DND-41 (cell line): ENCODE data around the gene NAA16.

Experiments
- ATAC-seq: fragments of 200-7000 bp; cut with Tn5 transposase; 3 replicates; pipeline ENCODE4 v1.9.1; 2021; ENCODE audit warnings: low read depth; ENCODE audit not compliant: insufficient read depth
- DNase-seq: peaks from one replicate; pipeline ENCODE4 v3.0.0-alpha.2; 2020
- H2AFZ ChIP-seq: 2 replicates; pipeline ENCODE4 v1.6.0; 2012; ENCODE audit warnings: low read depth, low read length
- H3K27ac ChIP-seq: 2 replicates; pipeline ENCODE4 v1.5.1; 2012; ENCODE audit warnings: low read length, inconsistent platforms
- H3K27me3 ChIP-seq: fragments of 200-600 bp; sonication (generic); 2 replicates; pipeline ENCODE4 v1.6.0; 2012; ENCODE audit warnings: low read length, mild to moderate bottlenecking, inconsistent platforms; ENCODE audit not compliant: insufficient read depth, poor library complexity
- H3K36me3 ChIP-seq: 2 replicates; pipeline ENCODE4 v1.5.1; 2012; ENCODE audit warnings: low read length, inconsistent platforms; ENCODE audit not compliant: insufficient read depth
- H3K4me1 ChIP-seq: 2 replicates; pipeline ENCODE4 v1.5.1; 2012; ENCODE audit warnings: mild to moderate bottlenecking, low read length; ENCODE audit not compliant: insufficient read depth
- H3K4me2 ChIP-seq: 2 replicates; pipeline ENCODE4 v1.6.0; 2012; ENCODE audit warnings: mild to moderate bottlenecking, moderate library complexity, low read length, inconsistent platforms; ENCODE audit not compliant: insufficient read depth
- H3K4me3 ChIP-seq, 2 experiments: fragments of 200-600 bp in 1 of 2; shearing (Covaris generic) in 1 of 2; 2 replicates each; pipeline ENCODE4 v1.5.1; 2012 to 2016; ENCODE audit warnings: inconsistent platforms in 2 of 2, low read length in 2 of 2, mild to moderate bottlenecking in 2 of 2, low read depth in 1 of 2, moderate library complexity in 1 of 2
- H3K79me2 ChIP-seq: 2 replicates; pipeline ENCODE4 v1.6.0; 2012; ENCODE audit warnings: low read length, inconsistent platforms; ENCODE audit not compliant: insufficient read depth
- H3K9ac ChIP-seq: 2 replicates; pipeline ENCODE4 v1.6.0; 2012; ENCODE audit warnings: low read depth, mild to moderate bottlenecking, inconsistent platforms, low read length, moderate library complexity
- H3K9me3 ChIP-seq: 2 replicates; pipeline ENCODE4 v1.5.1; 2012; ENCODE audit warnings: low read length, moderate library complexity, mild to moderate bottlenecking, inconsistent platforms; ENCODE audit not compliant: insufficient read depth, severe bottlenecking
- H4K20me1 ChIP-seq: 2 replicates; pipeline ENCODE4 v1.6.0; 2012; ENCODE audit warnings: low read length; ENCODE audit not compliant: insufficient read depth
- EZH2 ChIP-seq: IDR thresholded peaks from 3 replicates; pipeline ENCODE4 v1.6.1; 2012; ENCODE audit warnings: borderline replicate concordance, low read depth, mild to moderate bottlenecking, moderate library complexity, low read length, inconsistent platforms; ENCODE audit not compliant: severe bottlenecking
- TF ChIP-seq, protein P1 (sequence below): IDR thresholded peaks from 2 replicates; pipeline ENCODE4 v1.5.1; 2012; ENCODE audit warnings: borderline replicate concordance, low read length, moderate library complexity, mild to moderate bottlenecking; ENCODE audit not compliant: poor library complexity, severe bottlenecking; ENCODE audit errors: extremely low read depth

Gene NAA16

DNA sequence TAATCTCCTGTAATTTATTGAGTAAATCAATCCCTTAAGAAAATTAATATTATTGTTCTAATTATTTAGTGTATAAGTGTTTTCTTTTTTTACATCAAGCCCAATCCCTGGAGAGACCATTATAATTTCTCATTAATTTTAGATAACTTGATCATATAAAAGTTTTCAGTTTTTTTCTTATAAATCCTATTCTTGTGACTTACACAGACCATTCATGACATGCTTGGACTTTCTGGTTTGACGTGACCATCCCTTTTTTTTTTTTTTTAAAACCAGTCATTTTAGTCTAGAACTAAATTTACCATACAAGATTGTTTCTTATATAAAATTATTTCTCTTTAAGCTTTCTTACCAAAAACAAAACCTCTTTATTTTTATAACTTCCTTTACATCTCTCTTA lies 42.3 kb upstream of the NAA16 start:
- H3K27ac ChIP-seq, result no peak overlapping the region
- H3K4me1 ChIP-seq, result peaks cover 16% of the 10 kb centered on the region
- H2AFZ ChIP-seq, result no peak overlapping the region
- no peak overlapping the region for H3K4me3 ChIP-seq
- TF ChIP-seq EZH2, result no peak
- TF ChIP-seq, protein P1, sequence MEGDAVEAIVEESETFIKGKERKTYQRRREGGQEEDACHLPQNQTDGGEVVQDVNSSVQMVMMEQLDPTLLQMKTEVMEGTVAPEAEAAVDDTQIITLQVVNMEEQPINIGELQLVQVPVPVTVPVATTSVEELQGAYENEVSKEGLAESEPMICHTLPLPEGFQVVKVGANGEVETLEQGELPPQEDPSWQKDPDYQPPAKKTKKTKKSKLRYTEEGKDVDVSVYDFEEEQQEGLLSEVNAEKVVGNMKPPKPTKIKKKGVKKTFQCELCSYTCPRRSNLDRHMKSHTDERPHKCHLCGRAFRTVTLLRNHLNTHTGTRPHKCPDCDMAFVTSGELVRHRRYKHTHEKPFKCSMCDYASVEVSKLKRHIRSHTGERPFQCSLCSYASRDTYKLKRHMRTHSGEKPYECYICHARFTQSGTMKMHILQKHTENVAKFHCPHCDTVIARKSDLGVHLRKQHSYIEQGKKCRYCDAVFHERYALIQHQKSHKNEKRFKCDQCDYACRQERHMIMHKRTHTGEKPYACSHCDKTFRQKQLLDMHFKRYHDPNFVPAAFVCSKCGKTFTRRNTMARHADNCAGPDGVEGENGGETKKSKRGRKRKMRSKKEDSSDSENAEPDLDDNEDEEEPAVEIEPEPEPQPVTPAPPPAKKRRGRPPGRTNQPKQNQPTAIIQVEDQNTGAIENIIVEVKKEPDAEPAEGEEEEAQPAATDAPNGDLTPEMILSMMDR, result no peak
- no peak overlapping the region for H3K9ac ChIP-seq
- no peaks in the 10 kb centered on the region for H4K20me1 ChIP-seq
- no peaks in the 10 kb centered on the region for H3K27me3 ChIP-seq
- H3K79me2 ChIP-seq, result no peaks in the 10 kb centered on the region
- ATAC-seq (no peak), DNase-seq (no peak)
- H3K9me3 ChIP-seq, result peaks cover 50% of the 10 kb centered on the region
- H3K4me2 ChIP-seq, result no peak overlapping the region
- no peaks in the 10 kb centered on the region for H3K36me3 ChIP-seq

DNA sequence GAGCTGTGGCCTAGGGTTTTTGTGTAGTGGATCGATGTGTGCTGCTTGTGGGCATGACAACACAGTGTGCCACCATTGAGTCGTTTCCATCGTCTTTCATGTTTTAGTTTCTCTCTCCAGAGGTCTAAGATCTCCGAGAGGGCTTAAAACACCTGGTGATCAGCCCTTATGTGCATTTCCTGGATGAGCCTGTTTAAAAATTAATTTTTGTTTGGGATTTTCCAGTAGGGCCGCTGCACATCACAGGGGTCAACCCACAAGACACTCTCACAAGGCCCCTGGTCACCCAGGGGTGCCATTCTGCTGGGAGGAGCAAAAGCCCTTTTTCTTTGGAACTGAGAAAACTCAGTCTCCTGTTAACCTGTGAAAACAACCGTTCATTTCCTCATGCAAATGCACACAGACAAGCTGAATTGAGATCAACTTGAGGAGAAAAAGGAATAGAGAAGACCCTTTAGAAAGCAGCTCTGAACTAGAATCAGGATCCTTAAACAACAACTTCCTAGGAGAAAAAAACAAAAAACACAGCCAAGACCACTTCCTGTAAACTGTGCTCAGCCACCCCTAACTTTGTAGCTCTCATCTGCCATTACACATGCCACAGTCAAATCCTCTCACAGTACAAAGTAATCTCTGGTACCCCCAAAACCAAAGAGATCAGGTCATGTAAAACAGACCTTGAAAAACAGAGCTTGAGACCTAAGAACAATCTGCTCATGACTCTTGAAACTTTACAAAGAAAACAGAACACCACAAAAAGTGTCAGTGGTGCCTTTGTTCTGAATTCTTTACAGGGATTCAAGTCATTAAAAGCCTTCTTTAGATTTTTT lies 39.4 kb upstream of the NAA16 start:
- H3K9ac ChIP-seq, result no peak overlapping the region
- H2AFZ ChIP-seq, result peak overlapping the region; percentile 46
- no peaks in the 10 kb centered on the region for H3K79me2 ChIP-seq
- no peak overlapping the region for H3K4me3 ChIP-seq
- H3K4me1 ChIP-seq, result peaks cover 10% of the 10 kb centered on the region
- H3K9me3 ChIP-seq, result peaks cover 38% of the 10 kb centered on the region
- H3K27me3 ChIP-seq, result no peaks in the 10 kb centered on the region
- H3K4me2 ChIP-seq, result peak overlapping the region; percentile 8
- peak; percentile 15 for DNase-seq
- H4K20me1 ChIP-seq, result no peaks in the 10 kb centered on the region
- peak overlapping the region; percentile 44; the same call in 1 of the 2 replicates for H3K27ac ChIP-seq
- no peaks in the 10 kb centered on the region for H3K36me3 ChIP-seq
- TF ChIP-seq EZH2, result no peak
- TF ChIP-seq, protein P1, result no peak
- peak; percentile 59 for ATAC-seq

DNA sequence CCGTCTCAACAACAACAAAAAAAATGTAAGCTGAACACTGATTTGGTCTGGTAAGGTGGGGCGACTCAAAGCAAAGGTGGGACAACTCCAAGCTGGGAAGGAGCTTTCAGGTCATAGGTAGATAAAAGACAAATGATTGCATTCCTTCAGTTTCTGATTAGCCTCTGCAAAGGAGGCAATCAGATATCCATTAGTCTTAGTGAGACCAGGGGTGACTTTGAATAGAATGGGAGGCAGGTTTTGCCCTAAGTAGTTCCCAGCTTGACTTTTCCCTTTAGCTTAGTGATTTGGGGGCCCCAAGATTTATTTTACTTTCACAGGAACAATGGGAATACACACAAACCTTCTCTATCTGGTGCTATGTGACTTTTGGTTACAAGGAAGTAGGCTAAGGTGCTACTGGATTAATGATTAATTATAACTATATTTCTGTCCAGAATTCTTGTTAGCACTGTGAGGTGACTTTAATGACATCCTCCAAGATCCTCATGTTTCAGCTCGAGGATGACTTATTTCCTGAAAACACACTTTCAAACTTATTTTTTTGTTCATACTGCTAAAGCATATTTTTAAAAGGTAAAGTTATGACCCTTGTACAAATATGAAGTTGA lies 37.1 kb upstream of the NAA16 start:
- Histone ChIP-seq H3K4me1 (peaks cover 10% of the 10 kb centered on the region), H3K27ac (no peak overlapping the region), H4K20me1 (no peaks in the 10 kb centered on the region), H3K27me3 (no peaks in the 10 kb centered on the region), H3K79me2 (no peaks in the 10 kb centered on the region), H2AFZ (no peak overlapping the region), H3K9ac (no peak overlapping the region), H3K4me2 (no peak overlapping the region), H3K4me3 (no peak overlapping the region), H3K9me3 (peaks cover 21% of the 10 kb centered on the region), H3K36me3 (no peaks in the 10 kb centered on the region)
- TF ChIP-seq EZH2, result no peak
- TF ChIP-seq, protein P1, result no peak
- ATAC-seq (no peak), DNase-seq (no peak)
